K562 (cell line): ENCODE measurements around the gene CIAO1. TPM values are rescaled to one million over a fixed set of nuclear protein-coding genes. Genes with fewer than 3 reads are reported as not detected.

Experiments
- ARID4B ChIP-seq: sonication (generic); formaldehyde crosslinking; IDR thresholded peaks from 2 replicates; pipeline ENCODE4 v1.8.0; 2022; ENCODE audit warnings: mild to moderate bottlenecking, missing genetic modification reagents
- CC2D1A ChIP-seq: fragments of 450-650 bp; IDR thresholded peaks from 2 replicates; pipeline ENCODE4 v1.6.1; 2017; ENCODE audit warnings: mild to moderate bottlenecking
- FOXJ3 ChIP-seq: sonication (generic); formaldehyde crosslinking; IDR thresholded peaks from 2 replicates; pipeline ENCODE4 v1.4.0; 2020; ENCODE audit warnings: mild to moderate bottlenecking, missing genetic modification reagents
- IRF9 ChIP-seq: fragments of 450-650 bp; IDR thresholded peaks from 2 replicates; pipeline ENCODE4 v1.6.1; 2016; ENCODE audit warnings: missing biosample characterization, missing genetic modification characterization
- KLF13 ChIP-seq: fragments of 450-650 bp; IDR thresholded peaks from 2 replicates; pipeline ENCODE4 v1.6.1; 2016; ENCODE audit warnings: missing genetic modification characterization, low read depth, mild to moderate bottlenecking, missing compliant biosample characterization, moderate library complexity, borderline replicate concordance
- PML ChIP-seq: IDR thresholded peaks from 2 replicates; pipeline ENCODE4 v1.6.1; 2012; ENCODE audit warnings: low read length, inconsistent platforms
- PRMT5 ChIP-seq: sonication (generic); formaldehyde crosslinking; IDR thresholded peaks from 2 replicates; pipeline ENCODE4 v1.5.0; 2020; ENCODE audit warnings: missing genetic modification reagents
- TAF1 ChIP-seq: IDR thresholded peaks from 2 replicates; pipeline ENCODE4 v1.6.1; 2011; ENCODE audit warnings: mild to moderate bottlenecking, low read length, moderate library complexity; ENCODE audit not compliant: insufficient read depth, control insufficient read depth, severe bottlenecking; ENCODE audit errors: extremely low read depth
- ZNF143 ChIP-seq: sonication (generic); formaldehyde crosslinking; IDR thresholded peaks from 2 replicates; pipeline ENCODE4 v1.9.0; 2022; ENCODE audit warnings: mild to moderate bottlenecking, missing genetic modification reagents
- polyA plus RNA-seq, 8 experiments: library from polyadenylated mRNA; depleted of rRNA in 4 of 8; stranded (reverse) in 5 of 8; unstranded in 3 of 8; fragments of >200 nt; fragmentation: Nextera tagmentation in 2 of 8; fragmentation: Illumina TruSeq in 1 of 8; extraction: Ambion mirVana in 2 of 8; extraction: Trizol in 1 of 8; gene quantifications; 2 replicates each; pipeline versions ENCODE4 v1.2.1 to v1.2.3, GENCODE V29; 2011 to 2014; ENCODE audit warnings: inconsistent platforms in 1 of 8, missing spikeins in 1 of 8
- total RNA-seq, 7 experiments: library from RNA; depleted of rRNA in 6 of 7; stranded (reverse); fragments of >200 nt in 6 of 7; fragmentation: Illumina TruSeq in 2 of 7; extraction: Trizol in 2 of 7; gene quantifications; 2 replicates each; pipeline versions ENCODE4 v1.2.1 to v1.2.3, GENCODE V29; 2011 to 2021; ENCODE audit warnings: low replicate concordance in 1 of 7
- TF ChIP-seq, protein P1 (sequence below), 2 experiments: fragments of 450-650 bp in 1 of 2; sonication (generic) in 1 of 2; formaldehyde crosslinking in 1 of 2; IDR thresholded peaks; 2 replicates each; pipeline versions ENCODE4 v1.7.1 to v1.9.0; 2016 to 2022; ENCODE audit warnings: inconsistent platforms in 1 of 2, mild to moderate bottlenecking in 1 of 2, missing genetic modification reagents in 1 of 2

The CIAO1 gene
- total and polyA plus RNA-seq, 9 of the 15 experiments (the other 6 are each of a cell fraction or from before 2014, with no cell fraction given): 11.4 to 156 (median 92.8) TPM

DNA sequence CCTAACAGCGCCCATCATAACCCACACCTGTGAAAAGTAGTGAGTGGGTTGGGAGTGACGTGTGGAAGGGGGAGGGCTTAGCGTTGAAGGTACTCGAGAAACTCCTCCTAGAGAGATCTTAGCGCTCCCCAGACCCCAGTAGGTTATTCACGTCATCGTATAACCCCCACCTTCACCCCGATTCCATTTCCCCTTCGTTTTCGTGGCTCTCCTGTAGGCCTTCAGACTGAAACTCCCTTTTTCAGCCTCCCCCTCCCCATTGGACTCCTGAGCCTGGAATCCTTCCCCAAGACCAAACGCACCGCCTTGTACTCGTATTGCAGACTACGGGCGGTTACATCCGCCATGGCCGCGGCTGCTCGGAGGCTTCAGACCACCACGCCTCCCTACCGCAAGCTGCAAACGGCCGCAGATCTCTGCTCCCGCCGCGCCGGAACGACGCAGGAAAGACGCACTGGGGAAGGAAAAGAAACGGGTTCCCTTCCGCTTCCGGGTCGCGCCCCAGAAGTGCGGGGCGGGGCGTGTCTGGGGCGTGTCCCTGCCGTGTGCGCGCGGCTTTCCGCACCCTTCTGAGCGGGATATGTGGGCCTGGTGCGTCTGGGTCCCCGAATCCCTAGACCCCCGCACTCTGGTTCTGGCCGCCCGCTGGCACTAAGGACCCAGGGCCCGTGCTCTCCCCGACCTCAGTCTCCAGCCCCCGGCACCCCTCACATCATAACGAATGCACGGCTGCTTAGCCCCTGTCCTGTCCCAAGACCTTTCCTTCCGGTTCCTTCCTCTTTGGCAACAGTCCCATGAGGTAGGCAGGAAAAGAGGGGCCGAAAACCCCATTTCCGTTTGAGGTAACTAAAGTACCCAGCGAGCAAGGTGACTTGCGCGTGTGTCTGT, 39.3 kb downstream of the CIAO1 start, which contains the start of gene SNRNP200 (continued):
- TF ChIP-seq, protein P1, sequence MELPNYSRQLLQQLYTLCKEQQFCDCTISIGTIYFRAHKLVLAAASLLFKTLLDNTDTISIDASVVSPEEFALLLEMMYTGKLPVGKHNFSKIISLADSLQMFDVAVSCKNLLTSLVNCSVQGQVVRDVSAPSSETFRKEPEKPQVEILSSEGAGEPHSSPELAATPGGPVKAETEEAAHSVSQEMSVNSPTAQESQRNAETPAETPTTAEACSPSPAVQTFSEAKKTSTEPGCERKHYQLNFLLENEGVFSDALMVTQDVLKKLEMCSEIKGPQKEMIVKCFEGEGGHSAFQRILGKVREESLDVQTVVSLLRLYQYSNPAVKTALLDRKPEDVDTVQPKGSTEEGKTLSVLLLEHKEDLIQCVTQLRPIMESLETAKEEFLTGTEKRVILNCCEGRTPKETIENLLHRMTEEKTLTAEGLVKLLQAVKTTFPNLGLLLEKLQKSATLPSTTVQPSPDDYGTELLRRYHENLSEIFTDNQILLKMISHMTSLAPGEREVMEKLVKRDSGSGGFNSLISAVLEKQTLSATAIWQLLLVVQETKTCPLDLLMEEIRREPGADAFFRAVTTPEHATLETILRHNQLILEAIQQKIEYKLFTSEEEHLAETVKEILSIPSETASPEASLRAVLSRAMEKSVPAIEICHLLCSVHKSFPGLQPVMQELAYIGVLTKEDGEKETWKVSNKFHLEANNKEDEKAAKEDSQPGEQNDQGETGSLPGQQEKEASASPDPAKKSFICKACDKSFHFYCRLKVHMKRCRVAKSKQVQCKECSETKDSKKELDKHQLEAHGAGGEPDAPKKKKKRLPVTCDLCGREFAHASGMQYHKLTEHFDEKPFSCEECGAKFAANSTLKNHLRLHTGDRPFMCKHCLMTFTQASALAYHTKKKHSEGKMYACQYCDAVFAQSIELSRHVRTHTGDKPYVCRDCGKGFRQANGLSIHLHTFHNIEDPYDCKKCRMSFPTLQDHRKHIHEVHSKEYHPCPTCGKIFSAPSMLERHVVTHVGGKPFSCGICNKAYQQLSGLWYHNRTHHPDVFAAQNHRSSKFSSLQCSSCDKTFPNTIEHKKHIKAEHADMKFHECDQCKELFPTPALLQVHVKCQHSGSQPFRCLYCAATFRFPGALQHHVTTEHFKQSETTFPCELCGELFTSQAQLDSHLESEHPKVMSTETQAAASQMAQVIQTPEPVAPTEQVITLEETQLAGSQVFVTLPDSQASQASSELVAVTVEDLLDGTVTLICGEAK (IDR thresholded peaks at IDR 0.05): peak; percentile 99
- TF ChIP-seq, protein P1 (CRISPR knock-in tag; IDR thresholded peaks at IDR 0.05): no peak
- TF ChIP-seq IRF9 (tag): no peak
- peak; percentile 96 for TF ChIP-seq KLF13
- no peak for TF ChIP-seq CC2D1A
- TF ChIP-seq FOXJ3 (CRISPR knock-in tag): no peak
- peak; percentile 81 for TF ChIP-seq PML
- TF ChIP-seq PRMT5 (CRISPR knock-in tag): no peak
- TF ChIP-seq TAF1: peak; percentile 90
- TF ChIP-seq ARID4B: peak; percentile 93
- no peak for TF ChIP-seq ZNF143 (CRISPR knock-in tag)
